Lung (tissue), 16 donors: ENCODE data around the gene RC3H1. TPM values are rescaled to one million over a fixed set of nuclear protein-coding genes. Genes with fewer than 3 reads are reported as not detected.

Experiments used
- ATAC-seq: fragments of 200-7000 bp; cut with Tn5 transposase; one replicate; pipeline ENCODE4 v1.9.1; 2020; ENCODE audit warnings: moderate number of reproducible peaks; ENCODE audit not compliant: insufficient read depth, low FRiP score
- DNase-seq, 3 donors: peaks; one replicate each; pipeline ENCODE4 v3.0.0-alpha.2; 2013 to 2017
- H3K27ac ChIP-seq, 2 donors: one replicate each; pipeline ENCODE4 v1.5.1; 2013; ENCODE audit warnings: mild to moderate bottlenecking in 2 of 2, moderate library complexity in 2 of 2, control low read depth in 1 of 2, inconsistent platforms in 1 of 2, low read depth in 1 of 2, low read length in 1 of 2
- H3K27me3 ChIP-seq, 3 donors: one replicate each; pipeline ENCODE4 v1.5.1; 2013; ENCODE audit warnings: low read length in 2 of 3; ENCODE audit not compliant: control insufficient read depth in 3 of 3, insufficient read depth in 3 of 3
- H3K36me3 ChIP-seq, 4 donors: one replicate each; pipeline ENCODE4 v1.5.1; 2013; ENCODE audit warnings: low read length in 4 of 4, mild to moderate bottlenecking in 1 of 4, moderate library complexity in 1 of 4; ENCODE audit not compliant: control insufficient read depth in 4 of 4, insufficient read depth in 4 of 4
- H3K4me1 ChIP-seq, 5 donors: one replicate each; pipeline ENCODE4 v1.5.1; 2013; ENCODE audit warnings: low read length in 5 of 5, mild to moderate bottlenecking in 2 of 5, moderate library complexity in 1 of 5; ENCODE audit not compliant: control insufficient read depth in 5 of 5, insufficient read depth in 5 of 5
- H3K4me3 ChIP-seq: one replicate; pipeline ENCODE4 v1.5.1; 2013; ENCODE audit warnings: mild to moderate bottlenecking, control low read depth, moderate library complexity
- H3K9ac ChIP-seq, 2 donors: one replicate each; pipeline ENCODE4 v1.5.1; 2013; ENCODE audit warnings: low read length in 2 of 2, control low read depth in 1 of 2; ENCODE audit not compliant: insufficient read depth in 1 of 2
- H3K9me3 ChIP-seq, 4 donors: one replicate each; pipeline ENCODE4 v1.5.1; 2013; ENCODE audit warnings: low read length in 3 of 4, mild to moderate bottlenecking in 1 of 4, moderate library complexity in 1 of 4; ENCODE audit not compliant: control insufficient read depth in 4 of 4, insufficient read depth in 3 of 4
- WGBS, 2 donors: extraction: QIAGEN DNeasy Blood & Tissue Kit; methylation state at CpG; one replicate each; pipeline ENCODE4 v1.1.7; 2013; 5-methylcytosine and 5-hydroxymethylcytosine counted together
- long read RNA-seq, 5 donors: transcript quantifications; one replicate each; lab custom pipeline, GENCODE V29; 2026
- polyA plus RNA-seq, 2 donors: library from polyadenylated mRNA; stranded (reverse); fragments of 200-250 nt; gene quantifications; one replicate each; pipeline ENCODE4 v1.2.1, GENCODE V29; 2013
- total RNA-seq, 2 donors: library from RNA; depleted of rRNA in 1 of 2; stranded (reverse); fragments of >200 nt in 1 of 2; gene quantifications; one replicate each; pipeline ENCODE4 v1.2.1, GENCODE V29; 2014 to 2021
- TF ChIP-seq, protein P1 (sequence below): IDR thresholded peaks from 2 replicates; pipeline ENCODE4 v1.5.1; 2012; ENCODE audit warnings: mild to moderate bottlenecking; ENCODE audit errors: control extremely low read depth, extremely low read depth
- donor health status: control.
- donor health status: control.
- donor health status: Bipolar disorder and iron deficiency.
- donor health status: healthy.
- donor health status: DM: yes; HTN: yes; CAD: no.

The RC3H1 gene, protein sequence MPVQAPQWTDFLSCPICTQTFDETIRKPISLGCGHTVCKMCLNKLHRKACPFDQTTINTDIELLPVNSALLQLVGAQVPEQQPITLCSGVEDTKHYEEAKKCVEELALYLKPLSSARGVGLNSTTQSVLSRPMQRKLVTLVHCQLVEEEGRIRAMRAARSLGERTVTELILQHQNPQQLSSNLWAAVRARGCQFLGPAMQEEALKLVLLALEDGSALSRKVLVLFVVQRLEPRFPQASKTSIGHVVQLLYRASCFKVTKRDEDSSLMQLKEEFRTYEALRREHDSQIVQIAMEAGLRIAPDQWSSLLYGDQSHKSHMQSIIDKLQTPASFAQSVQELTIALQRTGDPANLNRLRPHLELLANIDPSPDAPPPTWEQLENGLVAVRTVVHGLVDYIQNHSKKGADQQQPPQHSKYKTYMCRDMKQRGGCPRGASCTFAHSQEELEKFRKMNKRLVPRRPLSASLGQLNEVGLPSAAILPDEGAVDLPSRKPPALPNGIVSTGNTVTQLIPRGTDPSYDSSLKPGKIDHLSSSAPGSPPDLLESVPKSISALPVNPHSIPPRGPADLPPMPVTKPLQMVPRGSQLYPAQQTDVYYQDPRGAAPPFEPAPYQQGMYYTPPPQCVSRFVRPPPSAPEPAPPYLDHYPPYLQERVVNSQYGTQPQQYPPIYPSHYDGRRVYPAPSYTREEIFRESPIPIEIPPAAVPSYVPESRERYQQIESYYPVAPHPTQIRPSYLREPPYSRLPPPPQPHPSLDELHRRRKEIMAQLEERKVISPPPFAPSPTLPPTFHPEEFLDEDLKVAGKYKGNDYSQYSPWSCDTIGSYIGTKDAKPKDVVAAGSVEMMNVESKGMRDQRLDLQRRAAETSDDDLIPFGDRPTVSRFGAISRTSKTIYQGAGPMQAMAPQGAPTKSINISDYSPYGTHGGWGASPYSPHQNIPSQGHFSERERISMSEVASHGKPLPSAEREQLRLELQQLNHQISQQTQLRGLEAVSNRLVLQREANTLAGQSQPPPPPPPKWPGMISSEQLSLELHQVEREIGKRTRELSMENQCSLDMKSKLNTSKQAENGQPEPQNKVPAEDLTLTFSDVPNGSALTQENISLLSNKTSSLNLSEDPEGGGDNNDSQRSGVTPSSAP
- total RNA-seq = 10 to 100 TPM; 29.2 to 51.5 TPM
- 1 to 10 TPM; 3.8 to 5.1 TPM for polyA plus RNA-seq
- long read RNA-seq, donor 1 = 0 reads
- long read RNA-seq, donor 2 = 0 reads
- long read RNA-seq, donor 3, partial matches to known transcripts = 0 of 2 reads
- long read RNA-seq, donor 3, other reads (novel, unspliced or antisense) = 0 of 2 reads
- long read RNA-seq, donor 4, partial matches to known transcripts = 0 of 1 reads
- long read RNA-seq, donor 4, other reads (novel, unspliced or antisense) = 0 of 1 reads
- long read RNA-seq, donor 5, partial matches to known transcripts = 0 of 1 reads
- long read RNA-seq, donor 5, other reads (novel, unspliced or antisense) = 0 of 1 reads

GRCh38 chr1:174022080-174022975 lies at the start of gene RC3H1:
RC3H1 (minus strand) TSS chr1:174022357; CDS start chr1:173992985, 29,372 bp downstream.
- Histone ChIP-seq H3K4me3 (peak within 1 kb of the TSS; percentile 72), H3K4me1 (peaks cover 0 to 38% (median 10%) of the 10 kb centered on the region in 5 donors), H3K27ac (peak within 1 kb of the TSS; percentile 96 to 98), H3K27me3 (no peaks in the 10 kb centered on the region), H3K9ac (peak within 1 kb of the TSS; percentile 93 to 100), H3K36me3 (peaks cover 0 to 4% (median 0%) of the 10 kb centered on the region in 4 donors), H3K9me3 (no peaks in the 10 kb centered on the region)
- DNase-seq (peak; percentile 93 to 95 (median 94)), ATAC-seq (peak; percentile 94)
- TF ChIP-seq, protein P1, sequence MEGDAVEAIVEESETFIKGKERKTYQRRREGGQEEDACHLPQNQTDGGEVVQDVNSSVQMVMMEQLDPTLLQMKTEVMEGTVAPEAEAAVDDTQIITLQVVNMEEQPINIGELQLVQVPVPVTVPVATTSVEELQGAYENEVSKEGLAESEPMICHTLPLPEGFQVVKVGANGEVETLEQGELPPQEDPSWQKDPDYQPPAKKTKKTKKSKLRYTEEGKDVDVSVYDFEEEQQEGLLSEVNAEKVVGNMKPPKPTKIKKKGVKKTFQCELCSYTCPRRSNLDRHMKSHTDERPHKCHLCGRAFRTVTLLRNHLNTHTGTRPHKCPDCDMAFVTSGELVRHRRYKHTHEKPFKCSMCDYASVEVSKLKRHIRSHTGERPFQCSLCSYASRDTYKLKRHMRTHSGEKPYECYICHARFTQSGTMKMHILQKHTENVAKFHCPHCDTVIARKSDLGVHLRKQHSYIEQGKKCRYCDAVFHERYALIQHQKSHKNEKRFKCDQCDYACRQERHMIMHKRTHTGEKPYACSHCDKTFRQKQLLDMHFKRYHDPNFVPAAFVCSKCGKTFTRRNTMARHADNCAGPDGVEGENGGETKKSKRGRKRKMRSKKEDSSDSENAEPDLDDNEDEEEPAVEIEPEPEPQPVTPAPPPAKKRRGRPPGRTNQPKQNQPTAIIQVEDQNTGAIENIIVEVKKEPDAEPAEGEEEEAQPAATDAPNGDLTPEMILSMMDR = no peak
- 1% methylated on average over 65 to 78 of the region's 78 CpGs for WGBS, 2 donors

DNA sequence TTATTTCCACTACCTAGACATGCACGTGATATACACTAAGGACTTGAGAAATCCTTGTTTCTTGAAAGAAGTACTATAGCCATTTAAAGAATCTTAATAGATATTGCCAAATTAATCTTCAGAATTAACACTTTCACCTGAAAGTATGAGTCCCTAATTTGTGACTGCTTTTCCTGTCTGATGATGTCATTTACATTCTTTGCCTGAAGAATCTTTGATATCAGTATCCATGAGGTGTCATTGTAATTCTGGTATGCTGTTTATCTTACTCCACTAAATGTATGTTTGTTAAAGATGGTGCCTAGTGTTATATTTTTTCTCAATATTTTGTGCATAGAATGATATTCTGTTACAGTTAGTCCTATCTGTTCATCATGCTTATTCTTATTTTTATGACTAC lies 48.5 kb upstream of the RC3H1 start:
- H3K4me1 ChIP-seq = no peaks in the 10 kb centered on the region
- no peak for DNase-seq
- H3K36me3 ChIP-seq = no peaks in the 10 kb centered on the region
- H3K9me3 ChIP-seq = no peaks in the 10 kb centered on the region
- H3K27me3 ChIP-seq = no peaks in the 10 kb centered on the region
- no peak overlapping the region for H3K27ac ChIP-seq
- ATAC-seq = no peak
- 90 to 100% methylated on average over 1 of the region's 1 CpG for WGBS, 2 donors
- TF ChIP-seq, protein P1 = no peak
- H3K9ac ChIP-seq = no peak overlapping the region
- H3K4me3 ChIP-seq = no peak overlapping the region

GRCh38 chr1:174068000-174068399 lies 45.8 kb upstream of the RC3H1 start:
- TF ChIP-seq, protein P1 = no peak
- Histone ChIP-seq H3K27me3 (no peaks in the 10 kb centered on the region), H3K9me3 (no peaks in the 10 kb centered on the region), H3K9ac (no peak overlapping the region), H3K36me3 (no peaks in the 10 kb centered on the region), H3K4me1 (no peaks in the 10 kb centered on the region), H3K4me3 (no peak overlapping the region), H3K27ac (no peak overlapping the region)
- 96 to 100% methylated on average over 1 of the region's 1 CpG for whole genome bisulfite sequencing, 2 donors
- ATAC-seq (no peak), DNase-seq (no peak)
